Ascending aorta (tissue), 2 donors: Measurements from ENCODE around the gene LIMS2. TPM values are rescaled to one million over a fixed set of nuclear protein-coding genes. Genes with fewer than 3 reads are reported as not detected.
A peak's percentile ranks its signal among the peaks of the same experiment; 100 is the strongest.

Experiments
- DNase-seq, 2 donors: peaks; one replicate each; pipeline ENCODE4 v3.0.0-alpha.2; 2019; ENCODE audit warnings: low spot score in 2 of 2
- H3K27ac ChIP-seq, 2 donors: fragments of 200-600 bp; sonication (generic); one replicate each; pipeline ENCODE4 v1.5.1; 2016 to 2017; ENCODE audit warnings: mild to moderate bottlenecking in 1 of 2
- H3K27me3 ChIP-seq: fragments of 200-600 bp; sonication (generic); one replicate; pipeline ENCODE4 v1.5.1; 2017
- H3K36me3 ChIP-seq, 2 donors: fragments of 200-600 bp; sonication (generic); one replicate each; pipeline ENCODE4 v1.5.1; 2016
- H3K4me1 ChIP-seq, 2 donors: fragments of 200-600 bp; sonication (generic); one replicate each; pipeline ENCODE4 v1.5.1; 2016 to 2017; ENCODE audit warnings: mild to moderate bottlenecking in 1 of 2
- H3K4me3 ChIP-seq, 2 donors: fragments of 200-600 bp; sonication (generic); one replicate each; pipeline ENCODE4 v1.5.1; 2016 to 2017; ENCODE audit warnings: mild to moderate bottlenecking in 1 of 2
- H3K9me3 ChIP-seq, 2 donors: fragments of 200-600 bp; sonication (generic); one replicate each; pipeline ENCODE4 v1.5.1; 2016
- CTCF ChIP-seq, 3 experiments: fragments of 200-600 bp in 2 of 3; fragments of 450-650 bp in 1 of 3; sonication (generic) in 2 of 3; IDR thresholded peaks; one replicate each; pipeline ENCODE4 v1.5.1; 2016 to 2019; ENCODE audit warnings: antibody characterized with exemption in 3 of 3, mild to moderate bottlenecking in 1 of 3, moderate library complexity in 1 of 3
- intact Hi-C: fragments of 100-400 bp; cut with DNase I; formaldehyde crosslinking; loops from one replicate; pipeline ENCODE4 v1.15.1; 2023
- total RNA-seq: library from RNA; depleted of rRNA; stranded (reverse); fragments of >200 nt; gene quantifications from one replicate; pipeline ENCODE4 v1.1.0, GENCODE V29; 2016

Gene LIMS2
- total RNA-seq, 1 donor from 2014 or later, result 169 TPM

DNA sequence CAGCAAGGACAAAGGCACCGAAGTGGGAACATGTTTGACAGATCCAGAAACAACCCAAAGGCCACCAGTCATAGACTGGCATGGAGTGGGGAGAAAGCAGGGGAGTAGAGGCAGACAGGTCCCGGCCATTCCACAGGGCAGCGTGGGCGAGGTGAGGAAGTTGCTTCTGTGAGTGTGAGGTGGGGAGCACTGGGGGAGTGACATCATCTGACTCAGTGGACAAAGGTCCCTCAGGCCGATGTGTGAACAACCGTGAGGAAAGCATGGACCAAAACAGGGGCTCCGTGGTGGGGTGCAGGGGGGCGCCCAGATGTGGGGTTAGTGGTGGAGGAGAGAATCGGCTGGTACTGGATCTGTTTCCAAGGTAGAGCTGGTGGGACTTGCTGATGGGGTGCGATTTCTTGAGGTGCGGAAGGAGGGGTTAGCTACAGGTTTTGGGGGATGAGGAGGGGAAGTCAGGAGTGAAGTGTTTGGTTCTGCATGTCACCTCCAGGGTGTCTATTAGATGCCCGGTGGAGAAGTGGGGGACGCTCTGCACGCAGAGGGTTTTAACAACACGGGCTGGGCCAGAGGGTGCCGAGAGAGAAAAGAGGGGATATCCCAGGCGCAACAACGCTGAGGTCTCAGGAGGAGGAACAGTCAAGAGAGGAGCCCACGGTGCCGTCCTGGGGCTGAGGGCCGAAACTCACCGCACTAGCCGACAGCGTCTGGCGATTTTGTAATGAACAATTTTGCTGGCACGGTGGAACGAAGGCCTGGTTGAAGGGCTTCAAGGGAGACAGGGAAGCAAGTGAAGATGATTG, 23.4 kb upstream of the LIMS2 start:
- H3K9me3 ChIP-seq, result no peaks in the 10 kb centered on the region
- DNase-seq, result peak in 1 of 2 donors; percentile 63
- no peaks in the 10 kb centered on the region for H3K36me3 ChIP-seq
- no peak overlapping the region for H3K27ac ChIP-seq
- peaks cover 0 to 15% of the 10 kb centered on the region in 2 donors for H3K4me1 ChIP-seq
- intact Hi-C loops, result loop anchor here (10.0 kb wide), 1 partner anchor 284 kb away; the partner anchor contains the start of gene PROC
- H3K27me3 ChIP-seq, result no peaks in the 10 kb centered on the region
- H3K4me3 ChIP-seq, result no peak overlapping the region
- TF ChIP-seq CTCF (IDR thresholded peaks at IDR 0.05), result no peak

DNA sequence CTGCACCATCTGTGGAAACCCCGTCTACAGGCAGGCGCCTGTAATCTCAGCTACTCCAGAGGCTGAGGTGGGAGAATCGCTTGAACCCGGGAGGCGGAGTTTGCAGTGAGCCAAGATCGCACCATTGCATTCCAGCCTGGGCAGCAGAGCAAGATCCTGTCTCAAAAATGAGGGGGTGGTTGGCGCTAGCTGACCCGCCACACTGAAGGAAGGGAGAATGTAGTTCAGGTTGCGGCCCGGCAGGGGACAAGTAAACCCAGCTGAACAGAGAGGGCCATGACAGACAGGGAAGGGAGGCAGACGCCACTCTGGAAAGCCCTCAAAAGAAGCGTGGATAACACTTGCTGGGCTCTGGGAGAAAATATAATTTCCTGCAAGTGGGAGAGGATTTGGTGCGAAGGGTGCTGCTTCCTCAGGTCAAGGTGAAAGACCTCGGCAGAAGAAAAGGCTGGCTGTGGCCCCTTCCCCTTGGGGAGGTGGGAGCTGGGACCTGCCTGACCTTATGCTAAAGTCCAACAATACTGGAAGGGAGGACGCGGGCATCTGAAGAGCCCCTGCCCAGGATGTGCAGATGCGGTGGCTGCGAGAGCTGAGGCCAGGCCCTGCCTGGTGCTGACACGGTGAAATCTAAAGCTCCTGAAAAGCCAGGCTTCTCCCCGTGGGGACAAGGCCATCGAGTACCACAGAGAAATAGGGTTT, 22.3 kb upstream of the LIMS2 start:
- TF ChIP-seq CTCF (IDR thresholded peaks at IDR 0.05), result no peak
- peak in 1 of 2 donors; percentile 57 for DNase-seq
- intact Hi-C loops, result loop anchor here (10.0 kb wide), 1 partner anchor 283 kb away; the partner anchor contains the start of gene PROC
- no peak overlapping the region for H3K27ac ChIP-seq
- H3K4me3 ChIP-seq, result no peak overlapping the region
- peaks cover 0 to 7% of the 10 kb centered on the region in 2 donors for H3K4me1 ChIP-seq
- no peaks in the 10 kb centered on the region for H3K9me3 ChIP-seq
- no peaks in the 10 kb centered on the region for H3K36me3 ChIP-seq
- no peaks in the 10 kb centered on the region for H3K27me3 ChIP-seq

- Histone ChIP-seq H3K4me3 (peak overlapping the region; percentile 23 to 63), H3K27ac (peak overlapping the region; percentile 67 to 93), H3K4me1 (peaks cover 0 to 6% of the 10 kb centered on the region in 2 donors), H3K36me3 (no peaks in the 10 kb centered on the region), H3K27me3 (no peaks in the 10 kb centered on the region), H3K9me3 (peaks cover 0 to 2% of the 10 kb centered on the region in 2 donors)
- DNase-seq, result peak in 1 of 2 donors; percentile 85
- intact Hi-C loops, result loop anchor here (1.0 to 10.0 kb wide), 3 partner anchors 20 to 281 kb away; partner anchors contain the start of genes LIMS2 and PROC
- peak; percentile 49 to 83 (median 66) for TF ChIP-seq CTCF (IDR thresholded peaks at IDR 0.05)
Observed at GRCh38 chr2:127695491-127696472, 20.5 kb upstream of the LIMS2 start.

GRCh38 chr2:127694986-127695385, 19.7 kb upstream of the LIMS2 start:
- peak overlapping the region in 1 of 2 donors; percentile 63 for H3K4me3 ChIP-seq
- peak in 1 of 2 donors; percentile 82 for DNase-seq
- peaks cover 0 to 3% of the 10 kb centered on the region in 2 donors for H3K4me1 ChIP-seq
- TF ChIP-seq CTCF (IDR thresholded peaks at IDR 0.05), result no peak
- intact Hi-C loops, result loop anchor here (1.0 to 10.0 kb wide), 3 partner anchors 20 to 280 kb away; partner anchors contain the start of genes LIMS2 and PROC
- no peaks in the 10 kb centered on the region for H3K27me3 ChIP-seq
- peak overlapping the region; percentile 67 to 93 for H3K27ac ChIP-seq
- H3K9me3 ChIP-seq, result peaks cover 0 to 4% of the 10 kb centered on the region in 2 donors
- no peaks in the 10 kb centered on the region for H3K36me3 ChIP-seq

DNA sequence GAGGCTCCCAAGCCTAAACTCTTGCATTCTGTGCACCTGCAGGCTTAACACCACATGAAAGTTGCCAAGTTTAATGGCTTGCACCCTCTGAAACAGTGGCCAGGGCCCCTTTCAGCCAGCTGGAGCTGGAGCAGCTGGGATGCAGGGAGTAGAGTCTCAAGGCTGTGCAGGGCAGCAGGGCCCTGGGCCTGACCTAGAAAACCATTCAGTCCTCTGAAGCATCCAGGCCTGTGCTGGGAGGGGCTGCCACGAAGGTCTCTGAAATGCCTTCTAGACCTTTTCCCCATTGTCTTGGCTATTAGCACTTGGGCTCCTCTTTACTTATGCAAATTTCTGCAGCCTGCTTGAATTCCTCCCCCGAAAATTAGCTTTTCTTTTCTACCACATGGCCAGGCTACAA, 15.4 kb upstream of the LIMS2 start:
- Histone ChIP-seq H3K9me3 (peaks cover 0 to 4% of the 10 kb centered on the region in 2 donors), H3K27ac (no peak overlapping the region), H3K27me3 (no peaks in the 10 kb centered on the region), H3K4me1 (no peaks in the 10 kb centered on the region), H3K4me3 (no peak overlapping the region), H3K36me3 (no peaks in the 10 kb centered on the region)
- no peak for TF ChIP-seq CTCF (IDR thresholded peaks at IDR 0.05)
- intact Hi-C loops, result loop anchor here (10.0 kb wide), 1 partner anchor 276 kb away; the partner anchor contains the start of gene PROC
- no peak for DNase-seq
